HG02870 (cell line): ENCODE data around the gene SIK2.
A peak's percentile ranks its signal among the peaks of the same experiment; 100 is the strongest.
"Not testable (repeated sequence)": the region's sequence is repeated elsewhere in the genome, so short reads cannot be mapped to it uniquely, and the experiment has no call there.

Experiments used
- ATAC-seq: cut with Tn5 transposase; IDR thresholded peaks from one replicate; pipeline ENCODE4 v1.9.1; 2021; ENCODE audit warnings: mild to moderate bottlenecking, moderate library complexity; ENCODE audit not compliant: unreplicated experiment

Gene SIK2

GRCh38 chr11:111748035-111748804 is 146.0 kb downstream of the SIK2 start:
- ATAC-seq, result no peak

GRCh38 chr11:111749646-111750045 is 147.4 kb downstream of the SIK2 start:
- ATAC-seq, result no peak

GRCh38 chr11:111756097-111756496 is 153.8 kb downstream of the SIK2 start:
- ATAC-seq, result no peak

- no peak for ATAC-seq
Observed at GRCh38 chr11:111759376-111759775, 157.1 kb downstream of the SIK2 start.

- ATAC-seq, result no peak
Observed at GRCh38 chr11:111759778-111760407, 157.6 kb downstream of the SIK2 start.

GRCh38 chr11:111761036-111761435 is 158.8 kb downstream of the SIK2 start:
- no peak for ATAC-seq

- ATAC-seq, result no peak
Observed at GRCh38 chr11:111762526-111762925, 160.3 kb downstream of the SIK2 start.

GRCh38 chr11:111762981-111763643 is 160.9 kb downstream of the SIK2 start:
- no peak for ATAC-seq

- ATAC-seq, result no peak
Observed at GRCh38 chr11:111764621-111765020, 162.4 kb downstream of the SIK2 start.

GRCh38 chr11:111765320-111765983 is 163.2 kb downstream of the SIK2 start:
- ATAC-seq, result peak; percentile 27

GRCh38 chr11:111765984-111766833 is 164.0 kb downstream of the SIK2 start, which contains the start of gene PPP2R1B:
TSS of gene PPP2R1B (minus strand) at chr11:111766389. CDS start at chr11:111766361, 28 bp downstream.
- peak; percentile 75 for ATAC-seq

- ATAC-seq, result no peak
Observed at GRCh38 chr11:111766834-111767142, 164.5 kb downstream of the SIK2 start.

- ATAC-seq, result no peak
Observed at GRCh38 chr11:111770581-111771134, 168.4 kb downstream of the SIK2 start.

- ATAC-seq, result not testable (repeated sequence)
Observed at GRCh38 chr11:111771205-111771604, 169.0 kb downstream of the SIK2 start.

- ATAC-seq, result no peak
Observed at GRCh38 chr11:111772535-111772934, 170.3 kb downstream of the SIK2 start.

GRCh38 chr11:111774955-111775710 is 172.9 kb downstream of the SIK2 start:
- no peak for ATAC-seq

GRCh38 chr11:111776398-111777093 is 174.3 kb downstream of the SIK2 start:
- peak; percentile 96 for ATAC-seq

- peak; percentile 45 for ATAC-seq
Observed at GRCh38 chr11:111777094-111778046, 175.1 kb downstream of the SIK2 start.
